GM19099 (cell line): Measurements from ENCODE around the gene RETREG2.

Experiments used
- POLR2A ChIP-seq: IDR thresholded peaks from 3 replicates; pipeline ENCODE4 v1.6.1; 2011; ENCODE audit warnings: low read depth; ENCODE audit not compliant: insufficient read length; ENCODE audit errors: extremely low read depth

RETREG2 gene

GRCh38 chr2:219177552-219178376, at the start of gene RETREG2:
TSS of gene RETREG2 (plus strand) at chr2:219178275. CDS start at chr2:219178353, 78 bp downstream.
- TF ChIP-seq POLR2A, result peak; percentile 94

GRCh38 chr2:219128396-219128795, 49.7 kb upstream of the RETREG2 start:
- no peak for TF ChIP-seq POLR2A

GRCh38 chr2:219129589-219129988, 48.5 kb upstream of the RETREG2 start:
- TF ChIP-seq POLR2A, result no peak

- no peak for TF ChIP-seq POLR2A
These were observed 46.7 kb upstream of the RETREG2 start for GRCh38 chr2:219131327-219131726.

DNA sequence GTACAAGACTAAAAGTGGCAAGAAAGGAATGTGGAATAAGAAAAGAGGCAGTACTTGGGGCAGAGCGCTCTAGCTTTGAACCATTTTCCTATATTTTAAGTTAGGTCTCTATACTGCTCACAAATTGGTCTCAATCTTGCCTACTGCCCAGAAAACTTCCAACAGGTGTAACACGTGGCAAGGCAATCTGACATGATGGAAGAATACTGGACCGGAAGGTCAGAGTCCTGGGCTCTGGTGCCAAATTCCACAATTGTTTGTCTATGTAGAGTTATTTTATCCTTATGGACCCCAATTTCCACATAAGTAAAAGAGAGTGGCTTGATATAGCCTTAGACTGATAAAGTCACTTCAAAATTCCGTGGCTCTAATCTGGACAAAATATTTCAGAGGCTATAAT, 46.3 kb upstream of the RETREG2 start:
- TF ChIP-seq POLR2A, result no peak

DNA sequence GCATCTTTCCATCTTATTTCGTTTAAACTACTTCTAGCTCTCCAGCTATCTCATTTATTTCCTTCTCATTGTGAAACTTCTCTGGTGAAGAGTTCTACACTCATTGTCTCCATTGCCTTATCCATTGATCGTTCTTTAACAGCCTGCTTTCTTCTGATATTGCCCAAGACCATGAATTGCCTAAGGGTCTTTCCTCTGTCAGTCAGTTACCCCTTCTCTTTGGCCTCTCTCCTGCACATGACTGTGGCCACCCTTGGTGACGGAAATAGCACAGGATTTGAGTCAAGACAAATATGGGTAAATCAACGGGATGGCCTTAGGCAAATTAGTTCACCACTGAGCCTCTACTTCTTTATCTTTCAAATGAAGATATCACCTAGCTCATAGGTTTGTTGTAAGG, 44.1 kb upstream of the RETREG2 start:
- TF ChIP-seq POLR2A, result no peak

DNA sequence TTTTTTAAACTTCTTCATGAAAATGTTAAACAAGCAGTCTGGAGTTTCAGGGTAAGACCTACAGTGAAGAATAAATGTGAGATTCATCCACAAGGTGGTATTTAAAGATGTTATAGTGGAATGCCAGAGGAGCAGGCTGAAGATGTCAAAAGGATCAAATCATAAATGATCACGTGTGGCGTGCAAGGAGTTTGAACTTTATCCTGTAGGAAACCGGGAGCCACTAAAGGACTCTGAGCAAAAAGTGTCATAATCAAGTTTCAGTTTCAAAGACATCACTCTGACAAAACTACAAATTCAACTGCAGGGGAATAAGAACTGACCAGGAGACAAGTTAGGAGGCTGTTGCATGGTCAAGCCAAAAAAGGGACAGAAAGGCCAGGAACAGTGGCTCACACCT, 37.4 kb upstream of the RETREG2 start:
- TF ChIP-seq POLR2A, result no peak

DNA sequence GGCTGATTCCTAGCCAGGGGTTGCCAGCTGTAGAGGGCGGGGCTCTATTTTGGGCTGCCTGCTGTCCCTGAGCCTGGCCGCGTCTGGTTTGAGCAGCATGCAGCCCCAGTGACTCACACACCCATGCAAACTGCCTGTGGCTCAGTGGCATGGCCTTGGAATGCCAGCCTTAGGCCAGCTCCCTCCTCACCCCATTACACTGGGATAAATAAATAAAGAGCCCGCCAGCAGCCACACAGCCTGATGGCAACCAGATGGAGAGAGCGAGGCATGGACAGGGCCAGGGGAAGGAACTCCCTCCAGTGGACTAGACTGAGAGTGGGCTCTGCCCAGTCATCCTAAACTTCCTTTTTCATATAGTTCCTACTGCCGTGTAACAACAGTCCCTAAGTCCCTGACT, 35.7 kb upstream of the RETREG2 start:
- TF ChIP-seq POLR2A, result no peak

- TF ChIP-seq POLR2A, result no peak
These were observed 28.4 kb upstream of the RETREG2 start for GRCh38 chr2:219149667-219150066.

DNA sequence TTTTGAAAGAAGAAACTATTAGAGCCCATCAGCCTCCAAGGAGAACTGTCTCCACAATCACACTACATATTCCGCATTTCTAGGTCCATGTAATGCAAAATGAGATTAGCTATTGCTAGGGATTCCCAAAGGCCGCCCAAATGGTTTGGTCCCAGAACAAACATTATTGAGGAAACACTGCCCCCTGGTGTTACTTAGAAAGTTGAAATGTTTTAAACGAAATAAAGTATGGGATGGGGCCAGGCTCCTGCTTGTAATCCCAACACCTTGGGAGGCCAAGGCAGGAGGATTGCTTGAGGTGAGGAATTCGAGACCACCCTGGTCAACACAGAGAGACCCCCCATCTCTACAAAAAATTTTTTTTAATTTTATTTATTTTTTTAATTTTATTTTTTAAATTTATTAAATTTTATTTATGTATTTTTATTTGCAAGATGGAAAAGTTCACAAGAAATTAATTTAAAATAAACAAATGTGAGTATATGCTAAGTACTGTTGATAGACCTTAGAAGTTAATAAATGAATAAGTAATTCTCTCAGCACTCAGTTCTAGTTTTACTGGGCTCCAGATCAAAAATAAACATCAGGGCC, 22.9 kb upstream of the RETREG2 start:
- no peak for TF ChIP-seq POLR2A

DNA sequence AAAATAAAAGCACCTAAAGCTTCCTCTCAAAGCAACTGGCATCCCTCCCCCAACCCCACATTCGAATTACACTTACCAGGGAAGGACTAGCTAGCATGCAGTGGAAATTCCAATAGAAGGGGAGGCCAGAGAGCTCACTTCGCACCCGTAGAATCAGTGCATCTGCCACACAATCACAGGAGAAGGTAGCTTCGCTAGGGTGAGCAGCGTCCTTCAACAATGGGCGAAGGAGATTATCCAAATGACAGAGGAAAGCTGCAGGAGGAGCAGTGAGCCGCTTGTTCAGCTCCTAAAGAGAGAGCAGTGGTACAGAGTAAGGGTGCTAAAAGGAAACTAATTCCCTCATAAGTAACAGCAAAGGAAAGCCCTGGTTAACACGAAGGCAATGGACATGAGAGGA, 20.7 kb upstream of the RETREG2 start:
- no peak for TF ChIP-seq POLR2A

DNA sequence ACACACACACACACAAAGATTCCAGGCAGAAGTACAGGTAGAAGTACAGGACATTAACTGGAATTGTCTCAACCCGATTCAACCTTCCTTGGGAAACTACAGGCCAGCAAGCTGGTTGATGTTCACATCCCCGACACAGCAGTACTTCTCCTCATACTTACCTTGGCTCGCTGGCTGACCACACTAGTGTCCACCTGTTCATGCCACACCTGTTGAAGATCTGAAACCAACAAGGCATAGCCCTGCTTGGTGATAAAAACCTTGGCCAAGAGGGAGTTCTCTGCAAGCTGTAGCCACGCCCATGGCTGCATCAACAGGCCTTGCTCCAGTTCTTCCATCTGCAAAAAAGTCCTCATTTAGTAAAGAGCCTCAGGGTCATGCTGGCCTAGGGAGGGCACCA, 20.1 kb upstream of the RETREG2 start:
- no peak for TF ChIP-seq POLR2A

GRCh38 chr2:219158586-219158985, 19.5 kb upstream of the RETREG2 start:
- no peak for TF ChIP-seq POLR2A

DNA sequence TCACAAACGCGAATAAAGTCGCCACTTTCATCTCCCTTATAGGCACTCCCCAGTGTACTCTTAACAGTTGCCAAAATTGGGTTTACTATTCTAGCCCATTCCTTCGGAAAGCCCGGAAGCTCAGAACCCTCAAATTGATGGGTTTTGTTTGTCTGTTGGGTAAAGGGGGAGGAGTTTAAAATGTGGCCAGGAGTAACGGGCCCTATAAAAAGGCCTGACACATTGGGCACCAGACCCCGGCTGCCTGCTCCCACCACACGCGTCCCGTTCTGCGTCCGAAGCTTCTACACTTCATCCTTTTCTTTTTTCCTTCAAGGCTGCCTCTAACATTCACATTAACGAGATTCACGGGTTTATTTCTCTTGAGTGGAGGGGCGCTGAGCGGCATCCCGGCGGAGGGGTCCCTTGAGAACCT, 18.3 kb upstream of the RETREG2 start:
- TF ChIP-seq POLR2A, result no peak

- peak; percentile 85 for TF ChIP-seq POLR2A
These were observed 17.7 kb upstream of the RETREG2 start, which contains the start of gene NHEJ1 for GRCh38 chr2:219160186-219161017. TSS of gene NHEJ1 (minus strand) at chr2:219160815. CDS start at chr2:219158362, 2,453 bp downstream.
